Nephron (organoid): ENCODE results near the gene NAT9.

Experiments
- H3K27ac Mint-ChIP-seq, 3 experiments: 2 replicates each; pipeline ENCODE4 v1.8.0; 2020; ENCODE audit warnings: mixed read lengths in 3 of 3, mild to moderate bottlenecking in 2 of 3, moderate library complexity in 1 of 3
- H3K27me3 Mint-ChIP-seq: 2 replicates; pipeline ENCODE4 v1.8.0; 2021; ENCODE audit warnings: low read depth, mild to moderate bottlenecking, moderate library complexity, mixed read lengths
- H3K36me3 Mint-ChIP-seq: 2 replicates; pipeline ENCODE4 v1.8.0; 2020; ENCODE audit warnings: low read depth, mixed read lengths
- H3K4me1 Mint-ChIP-seq: 2 replicates; pipeline ENCODE4 v1.8.0; 2020; ENCODE audit warnings: mixed read lengths
- H3K4me3 Mint-ChIP-seq, 3 experiments: 2 replicates each; pipeline ENCODE4 v1.8.0; 2020; ENCODE audit warnings: mild to moderate bottlenecking in 3 of 3, mixed read lengths in 3 of 3, moderate library complexity in 2 of 3
- H3K9me3 Mint-ChIP-seq: 2 replicates; pipeline ENCODE4 v1.8.0; 2020; ENCODE audit warnings: mixed read lengths
- TF ChIP-seq, protein P1 (sequence below), 3 experiments: fragments of 200-600 bp; sonication (generic); IDR thresholded peaks; one replicate each; pipeline ENCODE4 v1.5.0; 2021; ENCODE audit warnings: antibody characterized with exemption in 3 of 3; ENCODE audit not compliant: unreplicated experiment in 3 of 3

The NAT9 gene

DNA sequence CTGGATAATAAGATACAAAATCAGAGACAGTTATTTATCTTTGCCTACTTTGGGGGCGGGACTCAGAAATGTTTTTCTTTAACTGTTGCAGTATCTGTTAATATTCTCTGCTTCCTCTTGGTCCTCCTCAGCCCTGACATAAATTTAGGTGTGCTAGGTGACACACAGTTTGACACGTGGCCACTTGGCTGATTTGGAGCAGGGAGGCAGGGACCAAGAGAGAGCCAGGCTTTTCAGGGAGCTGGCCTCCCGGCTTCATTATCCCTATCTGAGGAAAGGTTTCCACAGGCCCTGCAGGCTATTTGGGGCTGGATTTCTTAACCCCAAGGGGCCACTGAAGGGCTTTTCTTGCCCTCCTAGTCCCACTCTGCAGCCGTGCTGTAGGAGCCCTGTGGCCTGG is 20.1 kb upstream of the NAT9 start:
- H3K27me3 Mint-ChIP-seq = peaks cover 6% of the 10 kb centered on the region
- no peaks in the 10 kb centered on the region for H3K9me3 Mint-ChIP-seq
- TF ChIP-seq, protein P1, sequence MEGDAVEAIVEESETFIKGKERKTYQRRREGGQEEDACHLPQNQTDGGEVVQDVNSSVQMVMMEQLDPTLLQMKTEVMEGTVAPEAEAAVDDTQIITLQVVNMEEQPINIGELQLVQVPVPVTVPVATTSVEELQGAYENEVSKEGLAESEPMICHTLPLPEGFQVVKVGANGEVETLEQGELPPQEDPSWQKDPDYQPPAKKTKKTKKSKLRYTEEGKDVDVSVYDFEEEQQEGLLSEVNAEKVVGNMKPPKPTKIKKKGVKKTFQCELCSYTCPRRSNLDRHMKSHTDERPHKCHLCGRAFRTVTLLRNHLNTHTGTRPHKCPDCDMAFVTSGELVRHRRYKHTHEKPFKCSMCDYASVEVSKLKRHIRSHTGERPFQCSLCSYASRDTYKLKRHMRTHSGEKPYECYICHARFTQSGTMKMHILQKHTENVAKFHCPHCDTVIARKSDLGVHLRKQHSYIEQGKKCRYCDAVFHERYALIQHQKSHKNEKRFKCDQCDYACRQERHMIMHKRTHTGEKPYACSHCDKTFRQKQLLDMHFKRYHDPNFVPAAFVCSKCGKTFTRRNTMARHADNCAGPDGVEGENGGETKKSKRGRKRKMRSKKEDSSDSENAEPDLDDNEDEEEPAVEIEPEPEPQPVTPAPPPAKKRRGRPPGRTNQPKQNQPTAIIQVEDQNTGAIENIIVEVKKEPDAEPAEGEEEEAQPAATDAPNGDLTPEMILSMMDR (IDR thresholded peaks at IDR 0.05; ENCODE audit: unreplicated experiment in 3 of 3) = no peak
- no peaks in the 10 kb centered on the region for H3K4me1 Mint-ChIP-seq
- no peak overlapping the region for H3K27ac Mint-ChIP-seq
- peaks cover 51% of the 10 kb centered on the region for H3K36me3 Mint-ChIP-seq
- no peak overlapping the region for H3K4me3 Mint-ChIP-seq

DNA sequence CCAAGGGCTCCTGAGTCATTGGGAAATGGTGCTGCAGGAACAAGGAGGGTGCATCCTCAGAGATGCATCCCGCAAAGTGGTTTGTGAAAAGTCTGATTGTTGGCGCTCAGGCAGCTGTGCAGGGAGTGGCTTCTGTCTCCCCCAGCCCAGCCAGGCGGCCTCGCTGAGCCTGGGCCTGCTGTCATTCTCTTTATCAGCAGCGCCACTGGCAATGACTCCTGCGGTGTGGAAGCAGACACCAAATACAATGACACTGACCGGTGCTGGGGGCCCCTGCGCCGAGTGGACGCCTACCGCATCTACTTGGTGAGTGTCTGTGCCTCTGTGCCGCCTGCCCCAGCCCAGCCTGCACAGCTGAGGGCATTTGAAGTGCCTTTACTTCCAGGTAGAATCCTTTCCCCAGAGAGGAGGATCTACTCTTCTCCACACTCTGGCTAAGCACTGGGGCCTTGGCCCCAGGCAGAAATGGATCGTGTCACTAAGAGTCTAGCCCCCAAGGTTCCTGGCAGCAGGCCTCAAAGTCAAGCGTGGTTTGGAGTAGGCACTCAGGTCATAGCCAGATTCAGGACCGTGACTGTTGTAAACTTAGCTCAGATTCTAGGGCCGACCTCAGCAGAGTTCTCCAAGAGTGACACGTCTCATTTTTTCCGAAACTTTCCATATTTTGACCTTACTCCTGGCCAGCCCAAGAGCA is 19.3 kb upstream of the NAT9 start:
- Mint-ChIP-seq H3K27me3 (peaks cover 3% of the 10 kb centered on the region), H3K4me3 (no peak overlapping the region), H3K4me1 (no peaks in the 10 kb centered on the region), H3K36me3 (peaks cover 52% of the 10 kb centered on the region), H3K9me3 (no peaks in the 10 kb centered on the region), H3K27ac (no peak overlapping the region)
- TF ChIP-seq, protein P1 (IDR thresholded peaks at IDR 0.05; ENCODE audit: unreplicated experiment in 3 of 3) = no peak

DNA sequence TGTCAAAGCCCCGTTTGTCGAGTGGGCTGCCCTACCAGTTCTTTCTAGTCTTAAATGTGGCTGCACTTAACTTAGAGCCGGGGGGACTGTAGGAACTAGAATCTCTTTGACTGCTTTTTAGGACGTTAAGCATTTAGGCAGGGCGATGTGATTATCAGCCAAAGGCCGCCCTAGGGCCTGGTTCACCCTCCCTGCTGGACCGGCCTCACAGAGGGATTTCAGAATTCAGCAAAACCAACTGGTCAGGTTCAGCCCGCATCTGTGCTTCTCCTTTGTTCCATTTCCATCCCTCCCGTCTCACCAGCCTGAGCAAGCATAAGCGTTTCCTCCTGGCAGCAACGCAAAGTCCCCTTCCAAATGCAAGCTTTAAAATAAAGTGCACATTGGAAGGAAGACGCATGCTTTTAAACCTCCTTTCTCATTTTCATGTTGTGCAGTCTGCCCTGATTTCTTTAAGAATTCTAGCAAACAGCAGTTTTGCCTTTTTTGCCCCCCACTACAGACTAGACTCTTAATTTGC is 16.5 kb upstream of the NAT9 start:
- no peak overlapping the region for H3K27ac Mint-ChIP-seq
- H3K9me3 Mint-ChIP-seq = no peaks in the 10 kb centered on the region
- H3K4me1 Mint-ChIP-seq = no peaks in the 10 kb centered on the region
- TF ChIP-seq, protein P1 (IDR thresholded peaks at IDR 0.05; ENCODE audit: unreplicated experiment in 3 of 3) = no peak
- no peak overlapping the region for H3K4me3 Mint-ChIP-seq
- H3K27me3 Mint-ChIP-seq = no peaks in the 10 kb centered on the region
- H3K36me3 Mint-ChIP-seq = peaks cover 43% of the 10 kb centered on the region

DNA sequence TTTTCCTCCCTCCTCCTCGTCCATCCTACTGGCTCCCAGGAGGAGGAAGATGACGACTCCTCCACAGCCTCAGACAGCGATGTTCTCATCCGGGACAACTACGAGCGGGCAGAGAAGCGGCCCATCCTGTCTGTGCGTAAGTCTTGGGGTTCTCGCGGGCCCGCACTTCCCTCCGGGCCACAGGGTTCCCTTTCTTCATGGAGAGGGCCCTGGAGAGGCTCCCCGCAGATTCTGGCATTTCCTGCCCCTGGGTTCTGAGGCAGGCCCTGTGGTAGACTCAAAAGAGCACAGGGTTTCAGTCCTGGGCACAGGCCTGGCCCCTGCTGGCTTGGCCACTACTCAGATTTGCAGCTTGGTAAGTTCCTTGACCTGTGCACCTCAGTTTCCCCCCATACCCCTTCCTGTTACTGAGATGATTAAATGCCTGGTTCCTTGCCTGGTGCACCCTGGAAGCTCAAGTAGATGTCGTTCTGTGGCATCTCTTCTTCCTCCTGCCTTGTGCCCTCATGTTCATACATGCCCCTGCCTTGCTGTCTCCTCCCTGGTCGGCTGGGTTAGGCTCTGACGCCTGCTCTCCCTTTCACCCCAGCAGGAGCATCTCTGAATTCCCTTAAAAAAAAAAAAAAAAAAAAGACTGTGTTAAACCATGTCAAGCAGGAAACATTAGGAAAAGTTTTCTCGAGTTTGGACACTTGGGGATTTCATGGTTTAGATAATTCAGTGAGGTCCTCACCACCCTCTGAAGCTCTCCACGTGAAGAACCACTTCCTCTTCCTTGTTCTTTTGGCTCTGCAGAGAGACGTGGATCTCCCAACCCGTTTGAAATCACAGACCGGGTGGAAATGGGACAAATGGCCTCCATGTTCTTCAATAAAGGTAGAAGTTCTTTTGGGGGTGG is 14.3 kb upstream of the NAT9 start:
- H3K4me1 Mint-ChIP-seq = no peaks in the 10 kb centered on the region
- no peak overlapping the region for H3K4me3 Mint-ChIP-seq
- H3K27ac Mint-ChIP-seq = no peak overlapping the region
- TF ChIP-seq, protein P1 (IDR thresholded peaks at IDR 0.05; ENCODE audit: unreplicated experiment in 3 of 3) = no peak
- H3K9me3 Mint-ChIP-seq = no peaks in the 10 kb centered on the region
- H3K27me3 Mint-ChIP-seq = no peaks in the 10 kb centered on the region
- peaks cover 35% of the 10 kb centered on the region for H3K36me3 Mint-ChIP-seq

DNA sequence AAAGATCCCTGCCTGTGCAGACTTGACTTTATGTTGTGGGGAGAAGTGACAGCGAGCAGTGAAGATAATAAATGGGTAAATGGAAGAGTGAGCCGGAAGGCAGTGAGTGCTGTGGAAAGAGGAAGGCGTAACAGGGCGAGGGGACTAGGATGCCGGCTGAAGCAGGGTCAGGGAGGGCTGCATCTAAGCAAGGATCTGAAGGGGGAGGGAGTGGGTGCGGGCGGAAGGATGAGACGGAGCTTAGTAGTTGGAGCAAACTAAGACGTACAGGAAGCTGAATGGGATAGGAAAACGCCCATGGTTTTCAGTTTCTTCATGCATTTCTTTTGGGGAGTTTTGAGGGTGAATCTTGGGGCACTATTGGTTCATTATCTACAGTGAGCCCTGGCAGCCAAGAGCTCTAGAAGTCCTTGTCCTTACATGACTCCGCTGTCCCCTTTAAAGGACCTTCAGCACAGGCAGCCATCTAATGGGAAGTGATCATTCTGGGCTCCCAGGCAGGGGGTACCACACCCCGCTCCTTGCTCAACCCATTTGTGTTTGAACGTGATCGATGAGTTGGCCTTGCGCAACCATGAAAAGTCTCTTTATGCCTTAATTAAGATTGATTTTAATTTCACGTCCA is 10.4 kb upstream of the NAT9 start:
- Mint-ChIP-seq H3K27me3 (no peaks in the 10 kb centered on the region), H3K4me1 (no peaks in the 10 kb centered on the region), H3K36me3 (peaks cover 18% of the 10 kb centered on the region), H3K27ac (no peak overlapping the region), H3K9me3 (no peaks in the 10 kb centered on the region), H3K4me3 (no peak overlapping the region)
- TF ChIP-seq, protein P1 (IDR thresholded peaks at IDR 0.05; ENCODE audit: unreplicated experiment in 3 of 3) = no peak
